ENCODE measurements around the gene NAALADL2.
"Not testable (repeated sequence)": the region's sequence is repeated elsewhere in the genome, so short reads cannot be mapped to it uniquely, and the experiment has no call there.

The NAALADL2 gene

GRCh38 chr3:175777495-175777894, 918.4 kb downstream of the NAALADL2 start:
- Histone ChIP-seq H3K9ac (ENCODE audit: low read length) (no peak overlapping the region), H3K9me3 (ENCODE audit: insufficient read depth, low read depth, low read length) (no peaks in the 10 kb centered on the region), H2BK120ac (ENCODE audit: insufficient read depth, low read length, poor library complexity) (no peak overlapping the region), H3K4me2 (ENCODE audit: low read length) (no peak overlapping the region), H4K91ac (ENCODE audit: low read depth, low read length) (no peak overlapping the region), H3K18ac (ENCODE audit: low read length) (no peak overlapping the region), H2AFZ (ENCODE audit: insufficient read depth, low read length, poor library complexity) (no peak overlapping the region), H4K8ac (ENCODE audit: low read depth, low read length) (no peak overlapping the region), H3K4me3 (ENCODE audit: low read depth, low read length) (no peak overlapping the region), H3K4ac (ENCODE audit: low read depth, low read length) (no peak overlapping the region), H3K79me1 (ENCODE audit: low read length) (no peaks in the 10 kb centered on the region), H3K27ac (ENCODE audit: low read depth, low read length) (no peak overlapping the region), H3K27me3 (ENCODE audit: insufficient read depth, low read length) (no peaks in the 10 kb centered on the region), H3K36me3 (ENCODE audit: control insufficient read depth in 1 of 2, insufficient read depth in 2 of 2, low read length in 2 of 2) (no peaks in the 10 kb centered on the region), H3K4me1 (ENCODE audit: control insufficient read depth in 1 of 2, insufficient read depth in 2 of 2, low read length in 2 of 2) (no peaks in the 10 kb centered on the region), H2AK5ac (ENCODE audit: low read length) (no peak overlapping the region), H3K79me2 (ENCODE audit: control insufficient read depth, insufficient read depth, low read length, poor library complexity) (no peaks in the 10 kb centered on the region), H4K12ac (ENCODE audit: low read depth, low read length) (no peak overlapping the region), H2BK5ac (ENCODE audit: low read depth, low read length, poor library complexity) (no peak overlapping the region), H3K14ac (ENCODE audit: low read length) (no peak overlapping the region), H2BK12ac (ENCODE audit: low read length) (no peak overlapping the region), H3K23ac (ENCODE audit: low read length) (no peak overlapping the region)
- DNase-seq: no peak
- WGBS (ENCODE audit: extremely low coverage, insufficient coverage, insufficient read length): no CpG with 5 or more reads among the region's 3 CpGs

- Histone ChIP-seq H2BK120ac (ENCODE audit: insufficient read depth, low read length, poor library complexity) (no peak overlapping the region), H3K79me2 (ENCODE audit: control insufficient read depth, insufficient read depth, low read length, poor library complexity) (no peaks in the 10 kb centered on the region), H3K14ac (ENCODE audit: low read length) (no peak overlapping the region), H3K4ac (ENCODE audit: low read depth, low read length) (no peak overlapping the region), H3K4me1 (ENCODE audit: control insufficient read depth in 1 of 2, insufficient read depth in 2 of 2, low read length in 2 of 2) (no peaks in the 10 kb centered on the region), H4K8ac (ENCODE audit: low read depth, low read length) (no peak overlapping the region), H4K12ac (ENCODE audit: low read depth, low read length) (no peak overlapping the region), H3K18ac (ENCODE audit: low read length) (no peak overlapping the region), H3K36me3 (ENCODE audit: control insufficient read depth in 1 of 2, insufficient read depth in 2 of 2, low read length in 2 of 2) (no peaks in the 10 kb centered on the region), H3K23ac (ENCODE audit: low read length) (no peak overlapping the region), H3K4me3 (ENCODE audit: low read depth, low read length) (no peak overlapping the region), H4K91ac (ENCODE audit: low read depth, low read length) (no peak overlapping the region), H2AFZ (ENCODE audit: insufficient read depth, low read length, poor library complexity) (no peak overlapping the region), H3K27ac (ENCODE audit: low read depth, low read length) (no peak overlapping the region), H2BK5ac (ENCODE audit: low read depth, low read length, poor library complexity) (no peak overlapping the region), H2AK5ac (ENCODE audit: low read length) (no peak overlapping the region), H3K27me3 (ENCODE audit: insufficient read depth, low read length) (no peaks in the 10 kb centered on the region), H3K4me2 (ENCODE audit: low read length) (no peak overlapping the region), H3K79me1 (ENCODE audit: low read length) (no peaks in the 10 kb centered on the region), H3K9me3 (ENCODE audit: insufficient read depth, low read depth, low read length) (no peaks in the 10 kb centered on the region), H3K9ac (ENCODE audit: low read length) (no peak overlapping the region), H2BK12ac (ENCODE audit: low read length) (no peak overlapping the region)
- no peak for DNase-seq
- no CpG with 5 or more reads among the region's 3 CpGs for WGBS (ENCODE audit: extremely low coverage, insufficient coverage, insufficient read length)
These were observed 918.8 kb downstream of the NAALADL2 start for GRCh38 chr3:175777965-175778364.

GRCh38 chr3:175778994-175779393, 919.9 kb downstream of the NAALADL2 start:
- DNase-seq: no peak
- no peak overlapping the region for H3K18ac ChIP-seq (ENCODE audit: low read length)
- no peaks in the 10 kb centered on the region for H3K79me1 ChIP-seq (ENCODE audit: low read length)
- H2BK120ac ChIP-seq (ENCODE audit: insufficient read depth, low read length, poor library complexity): no peak overlapping the region
- no peak overlapping the region for H2AFZ ChIP-seq (ENCODE audit: insufficient read depth, low read length, poor library complexity)
- H2AK5ac ChIP-seq (ENCODE audit: low read length): no peak overlapping the region
- H3K23ac ChIP-seq (ENCODE audit: low read length): no peak overlapping the region
- H3K4ac ChIP-seq (ENCODE audit: low read depth, low read length): no peak overlapping the region
- no peaks in the 10 kb centered on the region for H3K9me3 ChIP-seq (ENCODE audit: insufficient read depth, low read depth, low read length)
- no peak overlapping the region for H4K91ac ChIP-seq (ENCODE audit: low read depth, low read length)
- no peaks in the 10 kb centered on the region for H3K36me3 ChIP-seq (ENCODE audit: control insufficient read depth in 1 of 2, insufficient read depth in 2 of 2, low read length in 2 of 2)
- no peak overlapping the region for H3K4me2 ChIP-seq (ENCODE audit: low read length)
- H2BK12ac ChIP-seq (ENCODE audit: low read length): no peak overlapping the region
- no peak overlapping the region for H4K12ac ChIP-seq (ENCODE audit: low read depth, low read length)
- no peak overlapping the region for H2BK5ac ChIP-seq (ENCODE audit: low read depth, low read length, poor library complexity)
- H3K27me3 ChIP-seq (ENCODE audit: insufficient read depth, low read length): no peaks in the 10 kb centered on the region
- no peak overlapping the region for H4K8ac ChIP-seq (ENCODE audit: low read depth, low read length)
- no peak overlapping the region for H3K14ac ChIP-seq (ENCODE audit: low read length)
- no CpG with 5 or more reads among the region's 1 CpG for WGBS (ENCODE audit: extremely low coverage, insufficient coverage, insufficient read length)
- H3K79me2 ChIP-seq (ENCODE audit: control insufficient read depth, insufficient read depth, low read length, poor library complexity): no peaks in the 10 kb centered on the region
- H3K27ac ChIP-seq (ENCODE audit: low read depth, low read length): no peak overlapping the region
- no peaks in the 10 kb centered on the region for H3K4me1 ChIP-seq (ENCODE audit: control insufficient read depth in 1 of 2, insufficient read depth in 2 of 2, low read length in 2 of 2)
- H3K9ac ChIP-seq (ENCODE audit: low read length): no peak overlapping the region
- H3K4me3 ChIP-seq (ENCODE audit: low read depth, low read length): no peak overlapping the region

- WGBS (ENCODE audit: extremely low coverage, insufficient coverage, insufficient read length): no CpG with 5 or more reads among the region's 16 CpGs
- not testable (repeated sequence) for H2BK120ac ChIP-seq (ENCODE audit: insufficient read depth, low read length, poor library complexity)
These were observed 928.0 kb downstream of the NAALADL2 start for GRCh38 chr3:175787109-175787508.

More at GRCh38 chr3:175787109-175787508, 928.0 kb downstream of the NAALADL2 start:
- H3K4me1 ChIP-seq (ENCODE audit: control insufficient read depth in 1 of 2, insufficient read depth in 2 of 2, low read length in 2 of 2); H3K27me3 ChIP-seq (ENCODE audit: insufficient read depth, low read length); H3K4me3 ChIP-seq (ENCODE audit: low read depth, low read length); H3K18ac ChIP-seq (ENCODE audit: low read length); H3K27ac ChIP-seq (ENCODE audit: low read depth, low read length); H3K9ac ChIP-seq (ENCODE audit: low read length); H2BK5ac ChIP-seq (ENCODE audit: low read depth, low read length, poor library complexity); H3K4ac ChIP-seq (ENCODE audit: low read depth, low read length); H3K14ac ChIP-seq (ENCODE audit: low read length); H4K91ac ChIP-seq (ENCODE audit: low read depth, low read length); H3K79me1 ChIP-seq (ENCODE audit: low read length); H3K9me3 ChIP-seq (ENCODE audit: insufficient read depth, low read depth, low read length); DNase-seq; H3K23ac ChIP-seq (ENCODE audit: low read length); H3K36me3 ChIP-seq (ENCODE audit: control insufficient read depth in 1 of 2, insufficient read depth in 2 of 2, low read length in 2 of 2); H2AK5ac ChIP-seq (ENCODE audit: low read length); H4K12ac ChIP-seq (ENCODE audit: low read depth, low read length); H2BK12ac ChIP-seq (ENCODE audit: low read length); H4K8ac ChIP-seq (ENCODE audit: low read depth, low read length); H2AFZ ChIP-seq (ENCODE audit: insufficient read depth, low read length, poor library complexity); H3K4me2 ChIP-seq (ENCODE audit: low read length); H3K79me2 ChIP-seq (ENCODE audit: control insufficient read depth, insufficient read depth, low read length, poor library complexity): not testable (repeated sequence)

All from trophoblast cell (in vitro differentiated cells and primary cell).